Liver (tissue), 9 donors: ENCODE measurements around the gene SLC44A1. TPM values are rescaled to one million over a fixed set of nuclear protein-coding genes. Genes with fewer than 3 reads are reported as not detected.

Source experiments
- DNase-seq: peaks from one replicate; pipeline ENCODE4 v3.0.0-alpha.2; 2017; ENCODE audit warnings: low spot score
- H3K27ac ChIP-seq, 2 donors: one replicate each; pipeline ENCODE4 v1.7.0; 2013; ENCODE audit warnings: inconsistent platforms in 2 of 2, low read length in 2 of 2, control low read depth in 1 of 2, low read depth in 1 of 2, mild to moderate bottlenecking in 1 of 2
- H3K27me3 ChIP-seq, 4 donors: one replicate each; pipeline versions ENCODE4 v1.6.1 to v1.7.0; 2013; ENCODE audit warnings: low read length in 3 of 4, inconsistent platforms in 1 of 4, mild to moderate bottlenecking in 1 of 4, moderate library complexity in 1 of 4; ENCODE audit not compliant: control insufficient read depth in 4 of 4, insufficient read depth in 4 of 4
- H3K36me3 ChIP-seq, 4 donors: one replicate each; pipeline versions ENCODE4 v1.6.1 to v1.7.0; 2013; ENCODE audit warnings: low read length in 3 of 4, mild to moderate bottlenecking in 3 of 4, low read depth in 1 of 4, moderate library complexity in 1 of 4; ENCODE audit not compliant: control insufficient read depth in 4 of 4, insufficient read depth in 3 of 4
- H3K4me1 ChIP-seq, 4 donors: one replicate each; pipeline versions ENCODE4 v1.6.1 to v1.7.0; 2013; ENCODE audit warnings: low read length in 3 of 4, mild to moderate bottlenecking in 3 of 4, moderate library complexity in 1 of 4; ENCODE audit not compliant: control insufficient read depth in 4 of 4, insufficient read depth in 4 of 4
- H3K4me3 ChIP-seq, 3 donors: one replicate each; pipeline versions ENCODE4 v1.6.1 to v1.7.0; 2013; ENCODE audit warnings: low read length in 3 of 3, control low read depth in 1 of 3, low read depth in 1 of 3, mild to moderate bottlenecking in 1 of 3
- H3K9ac ChIP-seq, 2 donors: one replicate each; pipeline ENCODE4 v1.7.0; 2013; ENCODE audit warnings: low read length in 2 of 2, mild to moderate bottlenecking in 2 of 2, moderate library complexity in 2 of 2, control low read depth in 1 of 2, low read depth in 1 of 2
- H3K9me3 ChIP-seq, 4 donors: one replicate each; pipeline versions ENCODE4 v1.6.1 to v1.7.0; 2013; ENCODE audit warnings: low read length in 3 of 4; ENCODE audit not compliant: control insufficient read depth in 4 of 4
- EGR1 ChIP-seq, 2 donors: IDR thresholded peaks; 2 replicates each; pipeline ENCODE4 v1.6.1; 2016 to 2018; ENCODE audit warnings: antibody characterized with exemption in 2 of 2, low read depth in 2 of 2
- GABPA ChIP-seq, 2 donors: IDR thresholded peaks in 1 of 2; conservative IDR thresholded peaks in 1 of 2; 2 replicates each; pipeline ENCODE4 v1.6.1; 2016; ENCODE audit warnings: antibody characterized with exemption in 2 of 2, mild to moderate bottlenecking in 1 of 2, moderate library complexity in 1 of 2
- HNF4A ChIP-seq, 2 donors: conservative IDR thresholded peaks; 2 replicates each; pipeline ENCODE4 v1.6.1; 2016; ENCODE audit warnings: antibody characterized with exemption in 2 of 2, mild to moderate bottlenecking in 2 of 2
- HNF4G ChIP-seq: IDR thresholded peaks from 2 replicates; pipeline ENCODE4 v1.6.1; 2016; ENCODE audit warnings: antibody characterized with exemption
- JUND ChIP-seq, 2 donors: IDR thresholded peaks; 2 replicates each; pipeline ENCODE4 v1.6.1; 2016; ENCODE audit warnings: antibody characterized with exemption in 2 of 2
- NR2F2 ChIP-seq: IDR thresholded peaks from 2 replicates; pipeline ENCODE4 v1.6.1; 2016; ENCODE audit warnings: antibody characterized with exemption
- RAD21 ChIP-seq, 2 donors: IDR thresholded peaks; 2 replicates each; pipeline ENCODE4 v1.6.1; 2016; ENCODE audit warnings: antibody characterized with exemption in 2 of 2, mild to moderate bottlenecking in 2 of 2
- RXRA ChIP-seq, 2 donors: IDR thresholded peaks; 2 replicates each; pipeline ENCODE4 v1.6.1; 2017 to 2018; ENCODE audit warnings: antibody characterized with exemption in 2 of 2, mild to moderate bottlenecking in 1 of 2
- SP1 ChIP-seq: IDR thresholded peaks from 2 replicates; pipeline ENCODE4 v1.6.1; 2018; ENCODE audit warnings: antibody characterized with exemption, mild to moderate bottlenecking
- TAF1 ChIP-seq: conservative IDR thresholded peaks from 2 replicates; pipeline ENCODE4 v1.6.1; 2016; ENCODE audit warnings: antibody characterized with exemption, mild to moderate bottlenecking
- YY1 ChIP-seq: IDR thresholded peaks from 2 replicates; pipeline ENCODE4 v1.6.1; 2016; ENCODE audit warnings: antibody characterized with exemption, mild to moderate bottlenecking
- WGBS: extraction: QIAGEN DNeasy Blood & Tissue Kit; methylation state at CpG from one replicate; pipeline ENCODE4 v1.1.7; 2013; 5-methylcytosine and 5-hydroxymethylcytosine counted together
- polyA plus RNA-seq, 2 donors: library from polyadenylated mRNA; stranded (reverse) in 1 of 2; unstranded in 1 of 2; fragments of 200-250 nt in 1 of 2; fragments of >200 nt in 1 of 2; fragmentation: Nextera tagmentation in 1 of 2; extraction: Ambion mirVana in 1 of 2; gene quantifications; one replicate each; pipeline versions ENCODE4 v1.2.1 to v1.2.3, GENCODE V29; 2013 to 2015
- total RNA-seq, 2 donors: library from RNA; depleted of rRNA; stranded (reverse); fragments of >200 nt; gene quantifications; one replicate each; pipeline ENCODE4 v1.2.3, GENCODE V29; 2014
- TF ChIP-seq, protein P1 (sequence below): IDR thresholded peaks from 2 replicates; pipeline ENCODE4 v1.6.1; 2016; ENCODE audit warnings: antibody characterized with exemption
- TF ChIP-seq, protein P2 (sequence below): IDR thresholded peaks from 2 replicates; pipeline ENCODE4 v1.6.1; 2016; ENCODE audit warnings: antibody characterized with exemption
- TF ChIP-seq, protein P3 (sequence below): fragments of 150-350 bp; IDR thresholded peaks from 2 replicates; pipeline ENCODE4 v1.5.1; 2017; ENCODE audit warnings: improper control_type of control experiment, low read depth, low read length; ENCODE audit not compliant: missing input control
- TF ChIP-seq, protein P4 (sequence below): IDR thresholded peaks from 2 replicates; pipeline ENCODE4 v1.6.1; 2016; ENCODE audit warnings: antibody characterized with exemption, mild to moderate bottlenecking
- TF ChIP-seq, protein P5 (sequence below): IDR thresholded peaks from 2 replicates; pipeline ENCODE4 v1.6.1; 2016; ENCODE audit warnings: antibody characterized with exemption
- donor health status: healthy.
- donor health status: healthy.
- donor health status: healthy.
- donor health status: healthy.
- donor health status: healthy.

The SLC44A1 gene
- total and polyA plus RNA-seq, 4 donors: 18.1 to 73.1 (median 53.1) TPM

DNA sequence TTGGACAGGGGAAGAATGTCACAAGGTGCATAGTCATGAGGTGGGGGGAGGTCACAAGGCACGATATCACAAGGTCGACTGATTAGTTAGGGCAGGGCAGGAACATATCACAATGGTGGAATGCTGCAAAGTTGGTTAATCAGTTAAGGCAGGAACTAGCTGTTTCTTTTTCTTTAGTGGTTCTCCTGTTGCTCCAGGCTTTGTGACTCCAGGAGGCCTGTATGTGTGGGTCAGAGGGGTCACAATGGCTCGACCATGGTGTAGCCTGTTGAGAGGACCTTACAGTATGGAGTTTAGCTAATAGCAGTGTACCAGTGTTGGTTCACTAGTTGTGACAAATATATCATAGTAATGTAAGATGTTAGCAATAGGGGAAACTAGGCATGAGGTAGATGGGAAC is 191.0 kb downstream of the SLC44A1 start:
- Histone ChIP-seq H3K4me1 (peaks cover 5 to 46% (median 30%) of the 10 kb centered on the region in 4 donors), H3K9ac (no peak overlapping the region), H3K9me3 (no peaks in the 10 kb centered on the region), H3K27ac (no peak overlapping the region), H3K36me3 (no peaks in the 10 kb centered on the region), H3K27me3 (no peaks in the 10 kb centered on the region), H3K4me3 (no peak overlapping the region)
- WGBS: 93% methylated on average over 3 of the region's 3 CpGs
- TF ChIP-seq, protein P1, sequence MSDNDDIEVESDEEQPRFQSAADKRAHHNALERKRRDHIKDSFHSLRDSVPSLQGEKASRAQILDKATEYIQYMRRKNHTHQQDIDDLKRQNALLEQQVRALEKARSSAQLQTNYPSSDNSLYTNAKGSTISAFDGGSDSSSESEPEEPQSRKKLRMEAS: no peak
- TF ChIP-seq TAF1: no peak
- no peak for TF ChIP-seq HNF4A (conservative IDR thresholded peaks at IDR 0.05)
- TF ChIP-seq, protein P2, sequence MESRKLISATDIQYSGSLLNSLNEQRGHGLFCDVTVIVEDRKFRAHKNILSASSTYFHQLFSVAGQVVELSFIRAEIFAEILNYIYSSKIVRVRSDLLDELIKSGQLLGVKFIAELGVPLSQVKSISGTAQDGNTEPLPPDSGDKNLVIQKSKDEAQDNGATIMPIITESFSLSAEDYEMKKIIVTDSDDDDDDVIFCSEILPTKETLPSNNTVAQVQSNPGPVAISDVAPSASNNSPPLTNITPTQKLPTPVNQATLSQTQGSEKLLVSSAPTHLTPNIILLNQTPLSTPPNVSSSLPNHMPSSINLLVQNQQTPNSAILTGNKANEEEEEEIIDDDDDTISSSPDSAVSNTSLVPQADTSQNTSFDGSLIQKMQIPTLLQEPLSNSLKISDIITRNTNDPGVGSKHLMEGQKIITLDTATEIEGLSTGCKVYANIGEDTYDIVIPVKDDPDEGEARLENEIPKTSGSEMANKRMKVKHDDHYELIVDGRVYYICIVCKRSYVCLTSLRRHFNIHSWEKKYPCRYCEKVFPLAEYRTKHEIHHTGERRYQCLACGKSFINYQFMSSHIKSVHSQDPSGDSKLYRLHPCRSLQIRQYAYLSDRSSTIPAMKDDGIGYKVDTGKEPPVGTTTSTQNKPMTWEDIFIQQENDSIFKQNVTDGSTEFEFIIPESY: no peak
- TF ChIP-seq RXRA (IDR thresholded peaks at IDR 0.05): no peak
- no peak for TF ChIP-seq HNF4G
- no peak for TF ChIP-seq EGR1 (IDR thresholded peaks at IDR 0.05; ENCODE audit: low read depth in 2 of 2)
- TF ChIP-seq, protein P3, sequence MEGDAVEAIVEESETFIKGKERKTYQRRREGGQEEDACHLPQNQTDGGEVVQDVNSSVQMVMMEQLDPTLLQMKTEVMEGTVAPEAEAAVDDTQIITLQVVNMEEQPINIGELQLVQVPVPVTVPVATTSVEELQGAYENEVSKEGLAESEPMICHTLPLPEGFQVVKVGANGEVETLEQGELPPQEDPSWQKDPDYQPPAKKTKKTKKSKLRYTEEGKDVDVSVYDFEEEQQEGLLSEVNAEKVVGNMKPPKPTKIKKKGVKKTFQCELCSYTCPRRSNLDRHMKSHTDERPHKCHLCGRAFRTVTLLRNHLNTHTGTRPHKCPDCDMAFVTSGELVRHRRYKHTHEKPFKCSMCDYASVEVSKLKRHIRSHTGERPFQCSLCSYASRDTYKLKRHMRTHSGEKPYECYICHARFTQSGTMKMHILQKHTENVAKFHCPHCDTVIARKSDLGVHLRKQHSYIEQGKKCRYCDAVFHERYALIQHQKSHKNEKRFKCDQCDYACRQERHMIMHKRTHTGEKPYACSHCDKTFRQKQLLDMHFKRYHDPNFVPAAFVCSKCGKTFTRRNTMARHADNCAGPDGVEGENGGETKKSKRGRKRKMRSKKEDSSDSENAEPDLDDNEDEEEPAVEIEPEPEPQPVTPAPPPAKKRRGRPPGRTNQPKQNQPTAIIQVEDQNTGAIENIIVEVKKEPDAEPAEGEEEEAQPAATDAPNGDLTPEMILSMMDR: no peak
- no peak for TF ChIP-seq YY1
- TF ChIP-seq SP1: no peak
- no peak for TF ChIP-seq NR2F2
- no peak for TF ChIP-seq JUND (IDR thresholded peaks at IDR 0.05)
- TF ChIP-seq, protein P4, sequence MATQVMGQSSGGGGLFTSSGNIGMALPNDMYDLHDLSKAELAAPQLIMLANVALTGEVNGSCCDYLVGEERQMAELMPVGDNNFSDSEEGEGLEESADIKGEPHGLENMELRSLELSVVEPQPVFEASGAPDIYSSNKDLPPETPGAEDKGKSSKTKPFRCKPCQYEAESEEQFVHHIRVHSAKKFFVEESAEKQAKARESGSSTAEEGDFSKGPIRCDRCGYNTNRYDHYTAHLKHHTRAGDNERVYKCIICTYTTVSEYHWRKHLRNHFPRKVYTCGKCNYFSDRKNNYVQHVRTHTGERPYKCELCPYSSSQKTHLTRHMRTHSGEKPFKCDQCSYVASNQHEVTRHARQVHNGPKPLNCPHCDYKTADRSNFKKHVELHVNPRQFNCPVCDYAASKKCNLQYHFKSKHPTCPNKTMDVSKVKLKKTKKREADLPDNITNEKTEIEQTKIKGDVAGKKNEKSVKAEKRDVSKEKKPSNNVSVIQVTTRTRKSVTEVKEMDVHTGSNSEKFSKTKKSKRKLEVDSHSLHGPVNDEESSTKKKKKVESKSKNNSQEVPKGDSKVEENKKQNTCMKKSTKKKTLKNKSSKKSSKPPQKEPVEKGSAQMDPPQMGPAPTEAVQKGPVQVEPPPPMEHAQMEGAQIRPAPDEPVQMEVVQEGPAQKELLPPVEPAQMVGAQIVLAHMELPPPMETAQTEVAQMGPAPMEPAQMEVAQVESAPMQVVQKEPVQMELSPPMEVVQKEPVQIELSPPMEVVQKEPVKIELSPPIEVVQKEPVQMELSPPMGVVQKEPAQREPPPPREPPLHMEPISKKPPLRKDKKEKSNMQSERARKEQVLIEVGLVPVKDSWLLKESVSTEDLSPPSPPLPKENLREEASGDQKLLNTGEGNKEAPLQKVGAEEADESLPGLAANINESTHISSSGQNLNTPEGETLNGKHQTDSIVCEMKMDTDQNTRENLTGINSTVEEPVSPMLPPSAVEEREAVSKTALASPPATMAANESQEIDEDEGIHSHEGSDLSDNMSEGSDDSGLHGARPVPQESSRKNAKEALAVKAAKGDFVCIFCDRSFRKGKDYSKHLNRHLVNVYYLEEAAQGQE: no peak
- TF ChIP-seq GABPA (IDR thresholded peaks at IDR 0.05 in 1 of 2, conservative IDR thresholded peaks at IDR 0.05 in 1 of 2): no peak
- DNase-seq: no peak

DNA sequence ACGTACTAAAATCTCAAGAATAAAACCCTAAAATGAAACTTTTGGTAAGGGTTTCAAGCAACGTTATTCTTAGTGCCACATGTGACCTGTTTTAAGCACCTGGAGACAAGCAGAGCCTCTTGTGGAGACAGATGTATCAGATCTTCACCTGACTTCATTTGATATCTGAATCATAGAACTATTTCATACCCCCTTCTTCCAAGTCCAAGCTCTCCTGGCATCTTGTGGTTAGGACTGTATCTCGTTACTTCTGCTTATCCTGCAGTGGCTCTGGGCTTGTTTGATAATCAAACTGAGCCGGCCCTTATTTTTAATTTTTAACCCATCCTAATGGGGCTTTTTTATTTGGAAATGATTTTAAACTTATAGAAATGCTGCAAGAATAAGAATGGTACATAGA is 192.3 kb downstream of the SLC44A1 start:
- Histone ChIP-seq H3K36me3 (no peaks in the 10 kb centered on the region), H3K4me1 (peaks cover 4 to 44% (median 28%) of the 10 kb centered on the region in 4 donors), H3K9ac (no peak overlapping the region), H3K27me3 (no peaks in the 10 kb centered on the region), H3K4me3 (no peak overlapping the region), H3K9me3 (no peaks in the 10 kb centered on the region), H3K27ac (no peak overlapping the region)
- WGBS: 75% methylated on average over 4 of the region's 4 CpGs
- DNase-seq: no peak
- TF ChIP-seq RXRA (IDR thresholded peaks at IDR 0.05): no peak
- TF ChIP-seq, protein P5, sequence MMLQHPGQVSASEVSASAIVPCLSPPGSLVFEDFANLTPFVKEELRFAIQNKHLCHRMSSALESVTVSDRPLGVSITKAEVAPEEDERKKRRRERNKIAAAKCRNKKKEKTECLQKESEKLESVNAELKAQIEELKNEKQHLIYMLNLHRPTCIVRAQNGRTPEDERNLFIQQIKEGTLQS: no peak
- TF ChIP-seq RAD21 (IDR thresholded peaks at IDR 0.05): no peak
- TF ChIP-seq YY1: no peak
- TF ChIP-seq SP1: no peak
- TF ChIP-seq, protein P4: no peak
- TF ChIP-seq, protein P3: no peak
- no peak for TF ChIP-seq HNF4A (conservative IDR thresholded peaks at IDR 0.05)
